PFSK-1 (cell line): ENCODE measurements around the gene RARB.

Source experiments
- FOXP2 ChIP-seq: optimal IDR thresholded peaks from 2 replicates; pipeline ENCODE3; 2011; ENCODE audit warnings: borderline replicate concordance, control low read depth, inconsistent platforms; ENCODE audit not compliant: insufficient read depth; ENCODE audit errors: extremely low read length, extremely low read depth
- POLR2AphosphoS5 ChIP-seq: IDR thresholded peaks from 2 replicates; pipeline ENCODE4 v1.6.1; 2012; ENCODE audit warnings: low read depth, mild to moderate bottlenecking, control low read depth, low read length, moderate library complexity
- SIN3A ChIP-seq: IDR thresholded peaks from 2 replicates; pipeline ENCODE4 v1.6.1; 2012; ENCODE audit warnings: mild to moderate bottlenecking, low read length, moderate library complexity, borderline replicate concordance; ENCODE audit not compliant: insufficient read depth
- TAF1 ChIP-seq: IDR thresholded peaks from 2 replicates; pipeline ENCODE4 v1.6.1; 2012; ENCODE audit warnings: low read length, control low read depth, borderline replicate concordance; ENCODE audit not compliant: insufficient read depth
- TF ChIP-seq, protein P1 (sequence below), 2 experiments: IDR thresholded peaks; 2 replicates each; pipeline versions ENCODE4 v1.6.1 to v1.8.0; 2011 to 2012; ENCODE audit warnings: low read depth in 2 of 2, low read length in 2 of 2, control low read depth in 1 of 2, inconsistent platforms in 1 of 2, mild to moderate bottlenecking in 1 of 2, moderate library complexity in 1 of 2; ENCODE audit not compliant: insufficient read depth in 1 of 2

RARB gene

DNA sequence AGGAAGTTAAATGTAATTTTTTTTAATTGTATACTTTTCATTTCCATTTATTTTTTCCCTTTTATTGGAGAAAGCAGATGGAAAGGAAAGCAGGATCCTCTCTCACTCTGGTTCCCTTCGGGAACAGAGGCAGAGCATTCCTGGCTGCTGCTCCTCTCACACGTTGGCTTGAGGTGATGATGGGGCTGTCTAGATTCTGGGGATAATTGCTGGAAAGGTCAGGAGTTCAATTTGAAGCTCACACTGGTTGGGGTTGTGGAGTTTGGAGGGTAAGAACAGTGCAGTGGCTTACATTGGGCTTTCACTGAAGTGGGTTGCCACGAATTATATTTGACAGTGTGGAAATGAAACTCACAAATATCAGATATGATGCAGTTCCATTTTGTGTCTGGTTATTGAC lies 57.6 kb downstream of the RARB start:
- TF ChIP-seq, protein P1, sequence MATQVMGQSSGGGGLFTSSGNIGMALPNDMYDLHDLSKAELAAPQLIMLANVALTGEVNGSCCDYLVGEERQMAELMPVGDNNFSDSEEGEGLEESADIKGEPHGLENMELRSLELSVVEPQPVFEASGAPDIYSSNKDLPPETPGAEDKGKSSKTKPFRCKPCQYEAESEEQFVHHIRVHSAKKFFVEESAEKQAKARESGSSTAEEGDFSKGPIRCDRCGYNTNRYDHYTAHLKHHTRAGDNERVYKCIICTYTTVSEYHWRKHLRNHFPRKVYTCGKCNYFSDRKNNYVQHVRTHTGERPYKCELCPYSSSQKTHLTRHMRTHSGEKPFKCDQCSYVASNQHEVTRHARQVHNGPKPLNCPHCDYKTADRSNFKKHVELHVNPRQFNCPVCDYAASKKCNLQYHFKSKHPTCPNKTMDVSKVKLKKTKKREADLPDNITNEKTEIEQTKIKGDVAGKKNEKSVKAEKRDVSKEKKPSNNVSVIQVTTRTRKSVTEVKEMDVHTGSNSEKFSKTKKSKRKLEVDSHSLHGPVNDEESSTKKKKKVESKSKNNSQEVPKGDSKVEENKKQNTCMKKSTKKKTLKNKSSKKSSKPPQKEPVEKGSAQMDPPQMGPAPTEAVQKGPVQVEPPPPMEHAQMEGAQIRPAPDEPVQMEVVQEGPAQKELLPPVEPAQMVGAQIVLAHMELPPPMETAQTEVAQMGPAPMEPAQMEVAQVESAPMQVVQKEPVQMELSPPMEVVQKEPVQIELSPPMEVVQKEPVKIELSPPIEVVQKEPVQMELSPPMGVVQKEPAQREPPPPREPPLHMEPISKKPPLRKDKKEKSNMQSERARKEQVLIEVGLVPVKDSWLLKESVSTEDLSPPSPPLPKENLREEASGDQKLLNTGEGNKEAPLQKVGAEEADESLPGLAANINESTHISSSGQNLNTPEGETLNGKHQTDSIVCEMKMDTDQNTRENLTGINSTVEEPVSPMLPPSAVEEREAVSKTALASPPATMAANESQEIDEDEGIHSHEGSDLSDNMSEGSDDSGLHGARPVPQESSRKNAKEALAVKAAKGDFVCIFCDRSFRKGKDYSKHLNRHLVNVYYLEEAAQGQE (IDR thresholded peaks at IDR 0.05; ENCODE audit: insufficient read depth in 1 of 2, low read depth in 2 of 2, low read length in 2 of 2): no peak
- no peak for TF ChIP-seq FOXP2
- no peak for TF ChIP-seq POLR2AphosphoS5
- TF ChIP-seq TAF1: no peak
- no peak for TF ChIP-seq SIN3A

- TF ChIP-seq, protein P1 (IDR thresholded peaks at IDR 0.05; ENCODE audit: insufficient read depth in 1 of 2, low read depth in 2 of 2, low read length in 2 of 2): no peak
- TF ChIP-seq POLR2AphosphoS5: no peak
- no peak for TF ChIP-seq FOXP2
- TF ChIP-seq TAF1: no peak
- TF ChIP-seq SIN3A: no peak
Observed at GRCh38 chr3:25486932-25487331, 58.9 kb downstream of the RARB start.

DNA sequence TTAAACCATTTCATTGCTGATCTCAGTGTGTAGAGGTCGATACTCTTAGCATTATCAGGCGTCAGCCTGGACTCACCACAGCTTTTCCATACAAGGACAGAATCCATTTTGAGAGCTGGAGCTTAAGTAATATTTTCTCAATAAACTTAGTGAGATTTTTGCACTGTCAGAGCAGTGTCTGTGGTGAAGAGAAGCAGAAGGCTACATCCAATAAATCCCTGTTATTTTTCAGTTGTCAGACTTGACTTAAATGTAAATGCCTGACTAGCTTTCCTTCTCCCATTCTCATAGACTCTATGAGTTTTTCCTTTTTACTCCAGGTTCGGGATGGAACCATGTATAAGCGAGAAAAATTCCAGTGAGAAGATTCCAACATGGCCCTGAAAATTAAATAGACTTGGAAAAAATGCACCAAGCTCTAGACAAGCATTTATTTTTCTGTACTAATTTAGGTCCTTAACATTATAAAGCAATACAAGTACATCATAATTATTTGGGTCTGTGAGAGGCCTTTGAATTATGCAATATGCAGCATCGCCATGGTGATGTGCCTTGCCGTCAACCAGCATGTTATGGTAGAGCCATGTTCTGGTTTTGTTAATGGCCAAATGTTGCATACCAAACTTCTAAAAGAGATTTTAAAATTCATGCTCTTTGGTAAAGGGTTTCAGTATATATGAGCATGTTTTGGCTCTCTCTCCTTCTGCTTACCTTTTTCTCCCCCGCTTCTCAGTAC lies 62.0 kb downstream of the RARB start:
- TF ChIP-seq POLR2AphosphoS5: no peak
- no peak for TF ChIP-seq SIN3A
- TF ChIP-seq, protein P1 (IDR thresholded peaks at IDR 0.05; ENCODE audit: insufficient read depth in 1 of 2, low read depth in 2 of 2, low read length in 2 of 2): no peak
- TF ChIP-seq FOXP2: no peak
- no peak for TF ChIP-seq TAF1

DNA sequence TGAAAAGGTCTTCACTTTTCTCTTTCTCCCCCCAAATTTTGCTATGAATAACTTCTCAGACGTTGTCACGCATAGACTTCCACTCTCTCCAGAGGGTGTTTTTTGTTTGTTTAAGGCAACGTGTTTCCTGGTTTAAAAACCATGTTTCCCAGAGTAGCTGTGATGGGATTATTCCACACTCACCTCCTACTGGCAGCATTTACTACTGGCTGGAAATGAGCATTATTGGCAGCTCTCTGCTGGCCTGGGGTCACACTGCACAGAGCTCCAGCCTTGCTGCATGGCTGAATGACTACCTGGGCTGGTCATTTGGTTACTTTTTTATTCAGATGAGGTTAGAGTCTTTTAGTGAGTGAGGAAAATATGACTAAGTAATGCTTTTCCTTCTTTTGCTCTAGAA lies 65.2 kb downstream of the RARB start:
- TF ChIP-seq FOXP2 (no peak), TAF1 (no peak), POLR2AphosphoS5 (no peak), SIN3A (no peak)

GRCh38 chr3:25493786-25494185 lies 65.7 kb downstream of the RARB start:
- TF ChIP-seq, protein P1 (IDR thresholded peaks at IDR 0.05; ENCODE audit: insufficient read depth in 1 of 2, low read depth in 2 of 2, low read length in 2 of 2): no peak
- no peak for TF ChIP-seq SIN3A
- no peak for TF ChIP-seq POLR2AphosphoS5
- TF ChIP-seq TAF1: no peak
- no peak for TF ChIP-seq FOXP2
